GM18511 (cell line): ENCODE data around the gene AR.

ENCODE experiments used
- ATAC-seq: cut with Tn5 transposase; IDR thresholded peaks from one replicate; pipeline ENCODE4 v1.9.1; 2021; ENCODE audit warnings: mild to moderate bottlenecking, moderate library complexity; ENCODE audit not compliant: unreplicated experiment

Gene AR, protein sequence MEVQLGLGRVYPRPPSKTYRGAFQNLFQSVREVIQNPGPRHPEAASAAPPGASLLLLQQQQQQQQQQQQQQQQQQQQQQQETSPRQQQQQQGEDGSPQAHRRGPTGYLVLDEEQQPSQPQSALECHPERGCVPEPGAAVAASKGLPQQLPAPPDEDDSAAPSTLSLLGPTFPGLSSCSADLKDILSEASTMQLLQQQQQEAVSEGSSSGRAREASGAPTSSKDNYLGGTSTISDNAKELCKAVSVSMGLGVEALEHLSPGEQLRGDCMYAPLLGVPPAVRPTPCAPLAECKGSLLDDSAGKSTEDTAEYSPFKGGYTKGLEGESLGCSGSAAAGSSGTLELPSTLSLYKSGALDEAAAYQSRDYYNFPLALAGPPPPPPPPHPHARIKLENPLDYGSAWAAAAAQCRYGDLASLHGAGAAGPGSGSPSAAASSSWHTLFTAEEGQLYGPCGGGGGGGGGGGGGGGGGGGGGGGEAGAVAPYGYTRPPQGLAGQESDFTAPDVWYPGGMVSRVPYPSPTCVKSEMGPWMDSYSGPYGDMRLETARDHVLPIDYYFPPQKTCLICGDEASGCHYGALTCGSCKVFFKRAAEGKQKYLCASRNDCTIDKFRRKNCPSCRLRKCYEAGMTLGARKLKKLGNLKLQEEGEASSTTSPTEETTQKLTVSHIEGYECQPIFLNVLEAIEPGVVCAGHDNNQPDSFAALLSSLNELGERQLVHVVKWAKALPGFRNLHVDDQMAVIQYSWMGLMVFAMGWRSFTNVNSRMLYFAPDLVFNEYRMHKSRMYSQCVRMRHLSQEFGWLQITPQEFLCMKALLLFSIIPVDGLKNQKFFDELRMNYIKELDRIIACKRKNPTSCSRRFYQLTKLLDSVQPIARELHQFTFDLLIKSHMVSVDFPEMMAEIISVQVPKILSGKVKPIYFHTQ

GRCh38 chrX:67543818-67544217, at the start of gene AR:
Gene AR, plus strand, starts transcription at chrX:67544021. Its CDS starts 1,126 bp downstream, at chrX:67545147.
- ATAC-seq = no peak

DNA sequence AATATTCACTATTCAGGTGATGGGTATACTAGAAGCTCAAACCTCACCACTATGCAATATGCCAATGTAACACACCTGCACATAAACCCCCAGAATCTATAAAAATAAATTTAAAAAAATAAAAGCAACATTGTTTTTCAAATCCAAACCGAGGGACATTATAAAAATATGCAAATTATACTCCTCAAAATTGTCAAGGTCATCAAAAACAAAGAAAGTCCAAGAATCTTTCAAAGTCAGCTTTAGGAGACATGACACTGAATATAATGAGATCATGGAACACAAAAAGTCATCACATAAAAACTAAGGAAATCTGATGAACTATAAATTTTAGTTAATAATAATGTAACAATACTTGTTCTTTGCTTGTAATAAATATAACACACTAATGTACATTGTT, 43.2 kb upstream of the AR start:
- ATAC-seq = no peak

DNA sequence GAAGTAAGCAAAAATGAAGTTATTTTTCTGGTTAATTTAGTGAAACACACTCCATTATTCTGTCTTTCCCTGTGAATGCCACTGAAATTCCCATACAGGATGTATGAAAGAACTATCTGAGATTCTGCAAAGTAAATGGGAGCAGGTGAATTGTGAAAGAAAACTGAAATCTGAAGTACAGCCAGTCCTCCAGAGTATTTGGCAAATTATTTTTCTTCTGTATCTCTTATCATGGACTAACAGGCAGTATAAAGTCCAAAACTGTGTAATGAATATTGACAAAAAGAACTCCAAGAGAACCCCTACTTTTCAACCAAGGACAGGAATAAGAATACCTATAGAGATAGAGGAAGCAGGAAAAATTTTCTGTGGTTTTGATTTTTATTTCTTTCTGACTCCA, 40.8 kb upstream of the AR start:
- no peak for ATAC-seq

GRCh38 chrX:67503453-67503852, 40.4 kb upstream of the AR start:
- no peak for ATAC-seq

DNA sequence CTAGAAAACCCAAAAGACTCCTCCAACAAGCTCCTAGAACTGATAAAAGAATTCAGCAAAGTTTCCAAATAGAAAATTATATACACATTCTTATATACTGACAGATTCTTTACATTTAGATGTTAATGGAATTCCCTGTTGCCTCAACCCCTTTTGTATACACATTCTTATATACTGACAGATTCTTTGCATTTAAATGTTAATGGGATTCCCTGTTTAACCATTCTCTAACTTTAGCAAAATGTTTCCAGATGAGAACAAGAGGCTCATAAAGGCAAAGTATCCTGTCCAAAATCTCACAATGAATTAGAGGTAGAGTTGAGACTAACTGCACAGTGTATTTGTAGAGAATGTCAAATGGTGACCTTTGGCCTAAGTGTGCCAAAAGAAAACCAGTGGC, 23.1 kb upstream of the AR start:
- no peak for ATAC-seq

DNA sequence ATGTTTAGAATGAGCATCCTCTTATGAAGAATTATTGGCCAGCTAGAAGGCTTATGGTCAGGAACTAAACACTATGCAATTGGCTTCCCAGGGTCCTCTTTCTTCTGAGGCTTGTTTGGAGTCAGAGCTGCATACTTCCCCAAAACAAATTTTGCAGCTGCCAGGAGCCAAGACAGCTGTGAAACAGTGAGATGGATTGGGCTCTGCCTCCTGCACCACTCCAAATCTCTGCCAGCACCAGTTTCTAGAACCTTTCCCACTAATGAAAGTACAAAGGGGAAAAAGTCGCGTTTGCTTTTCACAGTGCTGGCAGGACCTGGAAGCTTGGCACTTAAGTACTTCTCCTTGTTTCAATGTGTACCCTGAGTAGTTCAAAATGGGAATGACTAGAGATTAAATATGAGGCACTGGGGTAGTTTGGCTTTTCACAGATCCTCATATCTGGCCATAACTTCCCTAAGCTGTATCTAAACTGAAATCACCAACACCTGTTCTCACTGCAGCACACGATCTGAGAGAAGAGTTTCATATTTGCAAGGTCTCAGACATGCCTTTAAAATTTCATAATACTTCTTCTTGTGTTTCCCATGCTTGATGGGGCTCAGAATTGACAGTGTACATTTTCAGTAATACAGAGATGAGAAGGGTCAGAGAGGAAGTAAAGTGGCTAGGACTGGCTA, 20.7 kb upstream of the AR start:
- ATAC-seq = no peak

DNA sequence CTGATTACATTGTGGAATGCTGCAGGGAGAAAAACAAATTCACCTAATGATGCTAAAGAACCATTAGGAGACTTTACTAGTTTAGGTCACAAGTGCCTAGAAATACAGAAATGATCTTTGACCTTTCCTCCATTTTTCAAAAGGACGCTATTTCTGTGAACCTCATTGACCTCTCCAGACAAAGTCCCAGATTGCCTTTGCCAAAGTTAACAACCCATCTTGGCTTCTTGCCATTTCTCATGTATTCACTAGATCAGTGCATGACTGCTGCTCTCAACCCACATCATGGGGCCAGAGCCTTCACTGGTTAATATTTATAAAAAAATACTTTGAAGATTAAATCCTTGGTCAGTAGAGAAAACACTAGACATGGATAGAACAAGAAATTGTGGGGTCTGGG, 19.9 kb upstream of the AR start:
- ATAC-seq = no peak

DNA sequence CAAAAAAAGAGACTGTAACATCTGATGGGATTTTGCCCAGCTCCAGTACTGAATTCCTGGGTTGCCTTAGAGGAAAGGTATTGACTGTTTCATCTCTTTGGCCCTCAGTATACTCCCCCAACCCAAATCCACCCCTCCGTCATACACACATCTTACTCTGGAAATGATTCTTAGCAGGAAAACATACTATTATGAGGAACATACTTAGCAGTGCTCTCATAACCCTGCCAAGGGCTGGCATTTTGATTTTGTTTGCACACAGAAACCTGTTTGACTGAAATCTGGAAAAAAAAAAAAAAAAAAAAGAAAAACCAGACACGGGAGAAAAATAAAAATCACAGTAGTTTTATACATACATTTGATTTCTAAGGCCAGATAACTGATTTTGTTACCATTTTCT, 19.4 kb upstream of the AR start:
- ATAC-seq = no peak

DNA sequence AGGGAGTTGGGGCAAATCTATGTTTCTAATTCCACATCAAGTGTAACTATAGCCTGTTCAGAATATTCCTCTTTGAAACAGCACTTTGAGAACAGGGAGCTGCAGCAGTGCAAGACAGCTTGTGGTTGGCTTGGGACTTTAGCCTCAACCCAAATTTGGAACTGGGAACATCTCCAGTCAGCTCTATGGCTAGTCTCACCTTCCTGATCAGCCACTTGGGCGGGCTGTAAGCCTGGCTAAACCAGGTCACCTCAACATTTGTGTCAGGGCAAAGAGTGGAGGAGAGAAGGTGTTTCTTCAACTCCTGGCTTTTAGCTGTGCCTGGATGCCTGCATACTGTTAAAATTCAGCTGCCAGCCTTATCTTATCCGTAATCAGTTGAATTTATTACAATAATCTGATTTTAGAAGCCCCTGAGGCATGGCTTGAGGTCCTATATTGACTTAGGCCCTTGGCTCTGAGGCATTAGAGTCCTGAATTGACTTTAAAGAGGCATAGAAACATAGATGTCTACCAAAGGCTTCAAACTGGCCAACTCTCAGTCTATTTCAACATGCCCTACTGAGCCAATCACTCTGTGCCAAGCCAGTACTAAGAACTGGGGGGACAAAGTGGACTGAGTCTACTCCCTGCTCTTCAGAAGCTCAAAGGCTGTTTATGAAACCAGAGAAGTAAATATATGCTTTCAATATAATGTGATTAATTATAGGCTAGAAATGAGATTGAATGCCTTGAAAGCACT, 18.7 kb upstream of the AR start:
- no peak for ATAC-seq

DNA sequence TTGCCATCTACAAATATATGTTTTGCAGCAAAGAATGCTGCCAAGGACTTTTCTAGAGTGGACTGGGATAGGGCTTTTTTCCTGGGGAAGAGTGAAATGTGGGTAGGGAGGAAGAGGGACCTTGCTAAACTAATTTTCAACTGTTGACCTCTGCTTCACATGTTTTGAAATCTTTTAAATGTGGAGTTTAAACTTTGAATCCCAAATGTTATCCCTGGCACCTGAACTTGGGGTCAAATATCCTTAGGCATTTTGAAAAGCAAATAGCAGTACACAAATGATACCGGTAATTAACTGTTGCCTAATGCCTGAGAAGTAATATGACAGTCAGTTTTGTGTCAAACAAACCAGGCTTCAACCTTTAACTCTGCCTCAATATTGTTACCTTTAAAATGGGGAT, 7.3 kb upstream of the AR start:
- no peak for ATAC-seq

DNA sequence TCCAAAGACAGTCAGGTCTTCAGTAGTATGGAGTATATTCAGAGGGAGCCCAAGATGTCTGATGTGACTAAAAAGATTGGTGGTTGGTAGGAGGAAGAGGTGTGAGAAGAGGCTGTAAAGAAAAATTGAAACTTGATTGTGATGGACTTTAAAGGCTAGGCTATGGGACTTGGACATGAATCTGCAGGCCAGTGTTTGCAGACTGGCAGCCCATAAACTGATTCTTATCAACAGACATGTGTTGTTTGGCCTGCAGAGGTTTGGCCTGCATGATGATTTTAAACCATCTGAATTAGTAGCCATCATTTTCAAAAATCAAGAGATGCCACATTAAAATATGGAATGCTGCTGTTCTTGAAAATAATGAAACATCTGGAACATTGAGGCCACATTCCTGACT, 5.4 kb upstream of the AR start:
- ATAC-seq = no peak

GRCh38 chrX:67544281-67545035, 637 bp downstream of the AR start:
- no peak for ATAC-seq

DNA sequence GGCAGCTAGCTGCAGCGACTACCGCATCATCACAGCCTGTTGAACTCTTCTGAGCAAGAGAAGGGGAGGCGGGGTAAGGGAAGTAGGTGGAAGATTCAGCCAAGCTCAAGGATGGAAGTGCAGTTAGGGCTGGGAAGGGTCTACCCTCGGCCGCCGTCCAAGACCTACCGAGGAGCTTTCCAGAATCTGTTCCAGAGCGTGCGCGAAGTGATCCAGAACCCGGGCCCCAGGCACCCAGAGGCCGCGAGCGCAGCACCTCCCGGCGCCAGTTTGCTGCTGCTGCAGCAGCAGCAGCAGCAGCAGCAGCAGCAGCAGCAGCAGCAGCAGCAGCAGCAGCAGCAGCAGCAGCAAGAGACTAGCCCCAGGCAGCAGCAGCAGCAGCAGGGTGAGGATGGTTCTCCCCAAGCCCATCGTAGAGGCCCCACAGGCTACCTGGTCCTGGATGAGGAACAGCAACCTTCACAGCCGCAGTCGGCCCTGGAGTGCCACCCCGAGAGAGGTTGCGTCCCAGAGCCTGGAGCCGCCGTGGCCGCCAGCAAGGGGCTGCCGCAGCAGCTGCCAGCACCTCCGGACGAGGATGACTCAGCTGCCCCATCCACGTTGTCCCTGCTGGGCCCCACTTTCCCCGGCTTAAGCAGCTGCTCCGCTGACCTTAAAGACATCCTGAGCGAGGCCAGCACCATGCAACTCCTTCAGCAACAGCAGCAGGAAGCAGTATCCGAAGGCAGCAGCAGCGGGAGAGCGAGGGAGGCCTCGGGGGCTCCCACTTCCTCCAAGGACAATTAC, 1.4 kb downstream of the AR start:
- no peak for ATAC-seq

GRCh38 chrX:67545893-67546495, 2.2 kb downstream of the AR start:
- no peak for ATAC-seq

DNA sequence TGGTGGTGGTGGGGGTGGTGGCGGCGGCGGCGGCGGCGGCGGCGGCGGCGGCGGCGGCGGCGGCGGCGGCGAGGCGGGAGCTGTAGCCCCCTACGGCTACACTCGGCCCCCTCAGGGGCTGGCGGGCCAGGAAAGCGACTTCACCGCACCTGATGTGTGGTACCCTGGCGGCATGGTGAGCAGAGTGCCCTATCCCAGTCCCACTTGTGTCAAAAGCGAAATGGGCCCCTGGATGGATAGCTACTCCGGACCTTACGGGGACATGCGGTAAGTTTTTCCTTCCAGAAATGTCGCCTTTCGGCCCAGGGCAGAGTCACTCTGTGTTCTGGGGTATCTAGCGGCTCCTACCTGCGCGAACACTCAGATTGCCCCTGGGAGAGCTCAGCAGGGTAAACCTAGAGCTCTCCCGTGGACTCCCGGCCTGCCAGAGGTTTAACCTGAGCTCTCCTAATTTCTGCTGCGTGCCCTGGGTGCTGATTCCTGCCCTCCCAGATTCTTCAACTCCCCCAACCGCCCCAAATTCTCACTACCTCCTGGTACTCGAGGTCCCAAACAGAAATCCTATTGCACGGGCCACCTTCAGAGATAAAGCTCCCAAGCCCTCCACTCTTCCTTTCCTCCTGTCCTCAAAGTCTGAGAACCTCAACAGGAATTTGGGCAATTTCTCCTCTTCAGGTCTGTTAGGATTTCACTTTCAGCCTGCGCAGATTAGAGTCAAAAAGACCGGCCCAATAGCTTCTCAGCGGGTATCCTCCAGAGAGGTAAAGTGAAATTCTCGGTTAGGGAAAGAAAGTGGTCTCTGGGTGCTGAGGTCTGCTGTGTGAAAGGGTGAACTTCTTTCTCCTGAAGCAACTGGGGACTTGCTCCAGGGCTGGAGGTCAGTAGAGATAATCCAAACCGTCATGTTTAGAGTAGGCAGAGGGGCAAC, 2.9 kb downstream of the AR start:
- no peak for ATAC-seq

- peak; percentile 60 for ATAC-seq
Observed at GRCh38 chrX:67555578-67556203, 11.9 kb downstream of the AR start.

GRCh38 chrX:67558267-67558666, 14.4 kb downstream of the AR start:
- no peak for ATAC-seq
